ENCODE data around the gene RARG. TPM values are rescaled to one million over a fixed set of nuclear protein-coding genes. Genes with fewer than 3 reads are reported as not detected.

Gene RARG
- total RNA-seq, 6 donors from 2014 or later, result 21.2 to 43.0 (median 32.1) TPM

DNA sequence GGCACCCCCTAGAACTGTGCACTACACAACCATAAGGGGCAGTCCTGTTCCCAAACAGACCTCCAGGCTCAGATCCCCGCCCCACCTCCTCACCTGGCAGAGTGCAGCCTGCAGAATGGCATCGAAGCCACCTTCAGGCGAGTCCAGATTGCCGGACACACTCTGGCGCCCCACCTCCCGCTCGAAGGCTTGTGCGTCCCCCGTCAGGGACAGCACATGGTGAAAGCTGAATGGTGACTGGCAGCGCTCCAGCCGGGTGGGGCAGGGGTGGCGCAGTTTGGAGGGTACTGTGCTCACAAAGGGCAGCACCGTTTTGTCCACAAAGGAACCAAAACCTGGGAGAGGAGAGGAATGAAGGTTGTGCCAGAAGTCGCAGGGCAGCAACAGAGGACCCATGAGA lies 35.5 kb downstream of the RARG start:
- Histone ChIP-seq H3K27ac (no peak overlapping the region), H3K4me1 (peaks cover 11 to 24% (median 13%) of the 10 kb centered on the region in 4 donors), H3K9me3 (no peaks in the 10 kb centered on the region), H3K27me3 (no peaks in the 10 kb centered on the region), H3K4me3 (no peak overlapping the region), H3K36me3 (peaks cover 0 to 3% (median 3%) of the 10 kb centered on the region in 4 donors)
- ATAC-seq (ENCODE audit: low FRiP score in 2 of 2) (no peak), DNase-seq (peak in 1 of 2 donors; percentile 74)
- WGBS, 2 donors, result 75 to 84% methylated on average over 13 to 14 of the region's 14 CpGs
- TF ChIP-seq POLR2A (IDR thresholded peaks at IDR 0.05) (no peak), POLR2AphosphoS5 (IDR thresholded peaks at IDR 0.05) (no peak), EP300 (IDR thresholded peaks at IDR 0.05) (no peak)
- TF ChIP-seq, protein P1, sequence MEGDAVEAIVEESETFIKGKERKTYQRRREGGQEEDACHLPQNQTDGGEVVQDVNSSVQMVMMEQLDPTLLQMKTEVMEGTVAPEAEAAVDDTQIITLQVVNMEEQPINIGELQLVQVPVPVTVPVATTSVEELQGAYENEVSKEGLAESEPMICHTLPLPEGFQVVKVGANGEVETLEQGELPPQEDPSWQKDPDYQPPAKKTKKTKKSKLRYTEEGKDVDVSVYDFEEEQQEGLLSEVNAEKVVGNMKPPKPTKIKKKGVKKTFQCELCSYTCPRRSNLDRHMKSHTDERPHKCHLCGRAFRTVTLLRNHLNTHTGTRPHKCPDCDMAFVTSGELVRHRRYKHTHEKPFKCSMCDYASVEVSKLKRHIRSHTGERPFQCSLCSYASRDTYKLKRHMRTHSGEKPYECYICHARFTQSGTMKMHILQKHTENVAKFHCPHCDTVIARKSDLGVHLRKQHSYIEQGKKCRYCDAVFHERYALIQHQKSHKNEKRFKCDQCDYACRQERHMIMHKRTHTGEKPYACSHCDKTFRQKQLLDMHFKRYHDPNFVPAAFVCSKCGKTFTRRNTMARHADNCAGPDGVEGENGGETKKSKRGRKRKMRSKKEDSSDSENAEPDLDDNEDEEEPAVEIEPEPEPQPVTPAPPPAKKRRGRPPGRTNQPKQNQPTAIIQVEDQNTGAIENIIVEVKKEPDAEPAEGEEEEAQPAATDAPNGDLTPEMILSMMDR (IDR thresholded peaks at IDR 0.05), result no peak

DNA sequence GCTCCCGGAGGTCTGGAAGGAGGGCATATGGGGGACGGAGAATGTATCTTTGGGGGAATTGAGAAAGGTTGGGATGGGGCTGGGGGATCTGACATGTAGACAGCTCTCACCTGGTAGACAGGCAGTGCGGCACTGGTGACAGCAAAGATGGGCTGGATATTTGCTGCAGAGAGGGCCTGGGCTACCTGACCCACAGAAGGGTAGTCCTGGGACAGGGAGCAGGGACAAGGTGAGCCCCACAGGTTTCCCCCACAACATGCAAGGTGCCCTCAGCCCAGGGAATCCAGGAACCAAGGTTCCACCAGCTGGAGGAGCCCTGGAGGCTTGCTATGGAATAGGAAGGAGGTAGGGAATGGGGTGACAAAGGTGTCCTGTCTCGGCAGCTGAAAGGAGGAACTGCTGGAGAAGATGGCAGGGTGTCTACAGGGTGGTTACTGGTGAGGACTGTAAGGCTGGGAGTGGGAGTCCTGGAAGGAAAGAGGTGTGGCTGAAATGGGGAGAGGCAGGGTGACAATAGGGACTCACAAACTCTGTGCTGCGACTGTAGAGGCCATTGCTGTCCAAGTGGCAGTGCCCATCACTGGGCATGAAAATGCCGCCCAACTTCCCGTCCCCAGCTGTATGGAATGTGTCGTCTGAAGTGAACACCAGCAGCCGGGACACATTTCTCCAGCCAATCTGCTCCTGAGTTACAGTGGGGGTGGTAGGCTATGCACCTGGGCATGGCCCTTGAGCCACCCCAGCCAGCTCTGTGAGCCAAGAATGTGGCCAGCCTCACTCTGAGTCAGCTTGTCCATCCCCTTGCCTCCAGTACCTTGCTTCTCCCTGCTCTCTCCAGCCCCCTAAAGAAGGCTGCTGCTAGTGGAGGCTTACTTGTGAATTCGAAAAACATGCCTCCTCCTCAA lies 36.2 kb downstream of the RARG start:
- H3K9me3 ChIP-seq, result no peaks in the 10 kb centered on the region
- no peak overlapping the region for H3K4me3 ChIP-seq
- H3K36me3 ChIP-seq, result peaks cover 0 to 10% (median 4%) of the 10 kb centered on the region in 4 donors
- DNase-seq, result no peak
- 75 to 85% methylated on average over 8 to 10 of the region's 10 CpGs for WGBS, 2 donors
- H3K27ac ChIP-seq, result no peak overlapping the region
- peaks cover 11 to 24% (median 13%) of the 10 kb centered on the region in 4 donors for H3K4me1 ChIP-seq
- TF ChIP-seq EP300 (IDR thresholded peaks at IDR 0.05) (no peak), POLR2AphosphoS5 (IDR thresholded peaks at IDR 0.05) (no peak), POLR2A (IDR thresholded peaks at IDR 0.05) (no peak)
- TF ChIP-seq, protein P1 (IDR thresholded peaks at IDR 0.05), result no peak
- H3K27me3 ChIP-seq, result no peaks in the 10 kb centered on the region
- peak in 1 of 2 donors; percentile 34 for ATAC-seq (ENCODE audit: low FRiP score in 2 of 2)

DNA sequence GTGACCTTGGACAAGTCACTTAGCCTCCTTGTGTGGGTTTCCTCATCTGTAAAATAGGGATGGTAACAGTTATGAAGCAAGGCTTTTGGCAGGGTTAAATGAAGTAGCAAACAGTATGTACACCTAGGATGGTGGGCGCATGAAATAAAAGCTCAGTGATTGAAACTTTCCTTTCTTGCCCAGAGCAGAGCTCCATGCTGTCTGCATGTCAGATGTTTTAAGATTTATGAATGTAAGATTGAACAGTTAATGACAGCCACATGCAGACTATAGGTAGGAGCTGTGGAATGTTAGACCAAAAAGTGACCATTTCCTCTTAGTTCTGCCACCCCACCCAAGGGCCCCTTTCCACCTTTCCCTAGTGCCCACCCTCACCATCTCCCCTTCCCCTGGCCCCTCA lies 37.0 kb downstream of the RARG start:
- H3K4me1 ChIP-seq, result peaks cover 11 to 25% (median 15%) of the 10 kb centered on the region in 4 donors
- TF ChIP-seq POLR2A (IDR thresholded peaks at IDR 0.05) (no peak), POLR2AphosphoS5 (IDR thresholded peaks at IDR 0.05) (no peak), EP300 (IDR thresholded peaks at IDR 0.05) (no peak)
- TF ChIP-seq, protein P1 (IDR thresholded peaks at IDR 0.05), result no peak

DNA sequence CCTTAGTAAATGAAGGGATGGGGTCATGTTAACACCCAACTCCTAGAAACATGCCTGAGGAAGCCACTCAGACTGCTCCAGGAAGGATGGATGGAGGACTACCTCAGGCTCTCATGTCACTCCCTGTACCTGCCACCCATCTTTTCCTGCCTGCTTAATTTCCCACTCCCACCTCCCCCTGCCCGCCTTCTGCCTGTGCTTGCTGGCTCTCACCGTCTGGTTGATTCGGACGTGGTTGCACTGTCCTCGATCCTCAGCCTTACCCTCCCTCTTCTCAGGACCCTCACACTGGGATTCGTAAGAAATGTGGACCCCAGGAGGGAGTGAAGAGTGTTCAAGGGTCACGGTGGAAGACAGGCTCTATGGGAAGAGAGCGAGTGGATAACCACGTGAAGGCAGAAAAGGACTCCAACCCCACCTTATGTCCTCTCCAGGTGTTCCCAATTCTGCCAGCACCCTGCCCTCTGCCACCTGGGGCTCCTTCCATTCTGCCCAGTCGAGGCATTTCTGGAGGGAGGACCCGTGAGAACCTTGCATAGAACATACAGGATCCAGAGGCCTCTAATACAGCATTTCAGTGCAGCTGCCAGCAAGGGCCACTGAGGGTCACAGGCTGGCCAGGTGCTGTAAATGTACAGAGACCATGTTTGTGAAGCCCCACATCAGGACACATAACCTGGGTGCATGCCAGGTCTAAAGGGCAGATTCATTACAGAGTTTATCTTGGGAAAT lies 37.9 kb downstream of the RARG start:
- peaks cover 0 to 14% (median 4%) of the 10 kb centered on the region in 4 donors for H3K36me3 ChIP-seq
- WGBS, 2 donors, result 75 to 76% methylated on average over 10 to 11 of the region's 11 CpGs
- H3K27me3 ChIP-seq, result no peaks in the 10 kb centered on the region
- H3K4me1 ChIP-seq, result peaks cover 11 to 27% (median 16%) of the 10 kb centered on the region in 4 donors
- no peak for ATAC-seq (ENCODE audit: low FRiP score in 2 of 2)
- H3K9me3 ChIP-seq, result no peaks in the 10 kb centered on the region
- H3K27ac ChIP-seq, result no peak overlapping the region
- H3K4me3 ChIP-seq, result no peak overlapping the region
- TF ChIP-seq, protein P1 (IDR thresholded peaks at IDR 0.05), result no peak
- TF ChIP-seq POLR2AphosphoS5 (IDR thresholded peaks at IDR 0.05), result no peak
- no peak for DNase-seq

More for the DNA sequence above, 37.0 kb downstream of the RARG start:
- Histone ChIP-seq H3K9me3 (no peaks in the 10 kb centered on the region), H3K27me3 (no peaks in the 10 kb centered on the region), H3K36me3 (peaks cover 0 to 10% (median 4%) of the 10 kb centered on the region in 4 donors), H3K4me3 (no peak overlapping the region), H3K27ac (no peak overlapping the region)
- 100% methylated on average over 1 of the region's 1 CpG for WGBS, 2 donors
- DNase-seq (no peak), ATAC-seq (ENCODE audit: low FRiP score in 2 of 2) (no peak)
